K562 (cell line): Measurements from ENCODE around the gene TMEM30A. TPM values are rescaled to one million over a fixed set of nuclear protein-coding genes. Genes with fewer than 3 reads are reported as not detected.

Source experiments
- ATAC-seq: fragments of 200-7000 bp; cut with Tn5 transposase; 3 replicates; pipeline ENCODE4 v1.9.1; 2020; ENCODE audit warnings: moderate library complexity
- BruUV-seq: library from RNA; stranded (reverse); fragments of 400-500 nt; replicated peaks from 2 replicates; lab custom pipeline; 2021; lab: Mats Ljungman, UMichigan
- CTCF ChIA-PET: fragments of 300-600 bp; formaldehyde crosslinking; extraction: SDS; loops from one replicate; lab custom pipeline; 2021; ENCODE audit warnings: low intra/inter-chr PET ratio; lab: Yijun Ruan, JAX
- POLR2A ChIA-PET: fragments of 300-600, 350-650 bp; sonication (Branson Sonifier 250); formaldehyde crosslinking; extraction: SDS; loops from one replicate; lab custom pipeline; 2021; ENCODE audit warnings: antibody characterized with exemption, inconsistent platforms; lab: Yijun Ruan, JAX
- DNase-seq, 4 experiments: peaks; one replicate each; pipeline versions ENCODE4 v3.0.0 to v3.0.0-alpha.2; 2011 to 2018; ENCODE audit warnings: low spot score in 3 of 4, mixed read lengths in 3 of 4; ENCODE audit errors: extremely low read depth in 1 of 4
- FAIRE-seq: peaks from 2 replicates; lab custom pipeline; 2011; peaks lifted over from hg19 to GRCh38; lab: Jason Lieb, UNC
- H2AFZ ChIP-seq: 2 replicates; pipeline ENCODE4 v1.6.0; 2011; ENCODE audit warnings: low read depth, low read length, control low read depth, inconsistent platforms
- H3K27ac ChIP-seq: fragments of 200-600 bp; 3 replicates; pipeline ENCODE4 v1.8.0; 2011; ENCODE audit warnings: low read depth, mild to moderate bottlenecking, control low read depth, inconsistent platforms, low read length, moderate library complexity, mixed read lengths; ENCODE audit errors: extremely low read depth
- H3K27me3 ChIP-seq, 2 experiments: fragments of 300-600 bp in 1 of 2; 2 replicates in 1 of 2; 3 replicates in 1 of 2; pipeline versions ENCODE4 v1.6.0 to v1.8.0; 2011; ENCODE audit warnings: inconsistent platforms in 2 of 2, low read length in 2 of 2, mild to moderate bottlenecking in 1 of 2, mixed read lengths in 1 of 2, moderate library complexity in 1 of 2; ENCODE audit not compliant: control insufficient read depth in 2 of 2, insufficient read depth in 2 of 2
- H3K36me3 ChIP-seq: fragments of 300-600 bp; 3 replicates; pipeline ENCODE4 v1.8.0; 2011; ENCODE audit warnings: mild to moderate bottlenecking, low read length, inconsistent platforms; ENCODE audit not compliant: control insufficient read depth, insufficient read depth
- H3K4me1 ChIP-seq, 2 experiments: fragments of 200-600 bp in 1 of 2; replicated peaks in 1 of 2; 2 replicates in 1 of 2; 3 replicates in 1 of 2; pipeline versions ENCODE4 v1.5.1 to v1.8.0; 2011; ENCODE audit warnings: inconsistent platforms in 2 of 2, low read length in 2 of 2, mild to moderate bottlenecking in 1 of 2, mixed read lengths in 1 of 2, moderate library complexity in 1 of 2; ENCODE audit not compliant: control insufficient read depth in 2 of 2, insufficient read depth in 2 of 2
- H3K4me2 ChIP-seq: 2 replicates; pipeline ENCODE4 v1.6.1; 2011; ENCODE audit warnings: low read length, control low read depth, inconsistent platforms, mixed read lengths; ENCODE audit not compliant: insufficient read depth
- H3K4me3 ChIP-seq: fragments of 200-600 bp; sonication (generic), shearing (Covaris generic); 2 replicates; pipeline ENCODE4 v1.5.1; 2016; ENCODE audit warnings: control low read depth, inconsistent platforms
- H3K79me2 ChIP-seq: fragments of 200-600 bp; 3 replicates; pipeline ENCODE4 v1.8.0; 2011; ENCODE audit warnings: low read length, inconsistent platforms; ENCODE audit not compliant: control insufficient read depth, insufficient read depth
- H3K9ac ChIP-seq, 2 experiments: 2 replicates each; pipeline versions ENCODE4 v1.6.0 to v1.6.1; 2011; ENCODE audit warnings: low read depth in 2 of 2, low read length in 2 of 2, control low read depth in 1 of 2, inconsistent platforms in 1 of 2, mild to moderate bottlenecking in 1 of 2, mixed read lengths in 1 of 2; ENCODE audit not compliant: insufficient read depth in 1 of 2
- H3K9me1 ChIP-seq: one replicate; pipeline ENCODE4 v1.6.0; 2011; ENCODE audit warnings: inconsistent platforms, mild to moderate bottlenecking, low read length, moderate library complexity; ENCODE audit not compliant: control insufficient read depth, insufficient read depth
- H3K9me3 ChIP-seq: replicated peaks from 2 replicates; pipeline ENCODE4 v1.5.1; 2011; ENCODE audit warnings: low read depth, low read length, inconsistent platforms; ENCODE audit not compliant: control insufficient read depth, insufficient read depth
- H4K20me1 ChIP-seq: replicated peaks from 2 replicates; pipeline ENCODE4 v1.6.1; 2011; ENCODE audit warnings: low read length, inconsistent platforms, mixed read lengths; ENCODE audit not compliant: control insufficient read depth, insufficient read depth
- ARID3B ChIP-seq: fragments of 250-450 bp; sonication (Bioruptor Pico); IDR thresholded peaks from 2 replicates; pipeline ENCODE4 v1.4.0; 2020; ENCODE audit warnings: borderline replicate concordance
- SRSF3 ChIP-seq: fragments of 200-400 bp; formaldehyde crosslinking; IDR thresholded peaks from 2 replicates; pipeline ENCODE4 v1.6.1; 2016; ENCODE audit warnings: mild to moderate bottlenecking, low read length, moderate library complexity; ENCODE audit not compliant: insufficient read depth
- ZBTB7A ChIP-seq: IDR thresholded peaks from 2 replicates; pipeline ENCODE4 v1.6.1; 2011; ENCODE audit warnings: low read depth, mild to moderate bottlenecking, low read length, moderate library complexity, borderline replicate concordance; ENCODE audit not compliant: control insufficient read depth
- ZNF274 ChIP-seq: IDR thresholded peaks from 2 replicates; pipeline ENCODE4 v1.6.1; 2011; ENCODE audit warnings: low read depth, mild to moderate bottlenecking, low read length, moderate library complexity, borderline replicate concordance
- ZNF586 ChIP-seq: fragments of 450-650 bp; formaldehyde crosslinking; conservative IDR thresholded peaks from 2 replicates; pipeline ENCODE4 v1.4.0; 2020; ENCODE audit warnings: mild to moderate bottlenecking, moderate library complexity
- WGBS: fragments of 100-300 bp; shearing (Covaris generic); methylation state at CpG from one replicate; pipeline ENCODE4 v1.1.6; 2016; ENCODE audit warnings: low coverage, mixed read lengths; ENCODE audit not compliant: insufficient coverage; ENCODE audit errors: missing lambda C conversion rate; 5-methylcytosine and 5-hydroxymethylcytosine counted together
- in situ Hi-C: fragments of 300-500 bp; cut with MboI; formaldehyde crosslinking; loops from 4 replicates; pipeline ENCODE4 v1.15.0; 2018; ENCODE audit warnings: inconsistent platforms, mixed read lengths
- intact Hi-C: fragments of 100-400 bp; cut with micrococcal nuclease; formaldehyde crosslinking; loops from 2 replicates; pipeline ENCODE4 v1.14.2; 2022
- polyA plus RNA-seq, 8 experiments: library from polyadenylated mRNA; depleted of rRNA in 4 of 8; stranded (reverse) in 5 of 8; unstranded in 3 of 8; fragments of >200 nt; fragmentation: Nextera tagmentation in 2 of 8; fragmentation: Illumina TruSeq in 1 of 8; extraction: Ambion mirVana in 2 of 8; extraction: Trizol in 1 of 8; gene quantifications; 2 replicates each; pipeline versions ENCODE4 v1.2.1 to v1.2.3, GENCODE V29; 2011 to 2014; ENCODE audit warnings: inconsistent platforms in 1 of 8, missing spikeins in 1 of 8
- total RNA-seq, 7 experiments: library from RNA; depleted of rRNA in 6 of 7; stranded (reverse); fragments of >200 nt in 6 of 7; fragmentation: Illumina TruSeq in 2 of 7; extraction: Trizol in 2 of 7; gene quantifications; 2 replicates each; pipeline versions ENCODE4 v1.2.1 to v1.2.3, GENCODE V29; 2011 to 2021; ENCODE audit warnings: low replicate concordance in 1 of 7

TMEM30A gene
- total and polyA plus RNA-seq, 9 of the 15 experiments (the other 6 are each of a cell fraction or from before 2014, with no cell fraction given): 6.5 to 31.2 (median 16.3) TPM

DNA sequence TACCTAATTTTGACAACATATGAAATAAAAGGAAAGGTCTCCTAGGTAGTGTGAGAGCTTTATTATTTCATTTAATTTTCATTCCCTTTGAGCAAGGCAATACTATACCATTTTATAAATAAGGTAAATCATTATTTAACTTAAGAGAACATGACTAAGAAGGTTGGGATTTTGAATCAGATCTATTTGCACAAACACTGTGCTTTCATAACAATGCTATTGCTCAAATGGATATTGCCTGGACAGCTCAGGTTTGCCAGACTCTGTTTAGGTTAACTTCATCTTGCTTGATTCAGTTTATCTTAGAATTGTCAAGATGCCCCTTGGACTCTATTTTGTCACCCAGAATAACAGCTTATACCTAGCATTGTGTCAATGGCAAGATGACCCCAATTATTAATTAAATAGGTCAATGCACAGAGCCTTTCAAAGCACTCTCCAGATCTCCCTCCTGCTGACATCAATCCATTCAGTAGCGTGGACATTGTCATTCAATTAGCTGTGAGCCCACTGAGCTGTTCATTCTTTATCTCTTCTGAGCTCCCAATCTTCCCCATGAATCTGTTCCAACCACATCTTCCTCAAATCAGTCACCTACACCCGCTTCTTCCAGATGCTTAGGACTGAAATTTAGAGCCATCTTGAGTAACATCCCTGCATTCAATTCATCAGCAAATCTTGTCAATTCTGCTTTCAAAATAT is 42.1 kb upstream of the TMEM30A start:
- TF ChIP-seq ZNF586 (CRISPR knock-in tag) (no peak), ZNF274 (no peak), ARID3B (CRISPR knock-in tag) (no peak), SRSF3 (no peak), ZBTB7A (no peak)
- Histone ChIP-seq H3K27me3 (peaks cover 0 to 2% of the 10 kb centered on the region in 2 experiments; a peak in 3 of 5 replicates), H3K4me2 (no peak overlapping the region), H4K20me1 (no peaks in the 10 kb centered on the region), H3K9me3 (no peaks in the 10 kb centered on the region), H3K9ac (no peak overlapping the region), H2AFZ (no peak overlapping the region), H3K4me3 (no peak overlapping the region), H3K79me2 (no peaks in the 10 kb centered on the region), H3K9me1 (no peaks in the 10 kb centered on the region), H3K27ac (no peak overlapping the region), H3K4me1 (no peaks in the 10 kb centered on the region), H3K36me3 (no peaks in the 10 kb centered on the region)
- WGBS: 0% methylated on average over 2 of the region's 2 CpGs
- intact Hi-C loops: no loop called here
- in situ Hi-C loops: no loop called here
- ATAC-seq: no peak
- ChIA-PET CTCF (no interaction called here), POLR2A (interaction anchor here (0.7 to 1.2 kb wide), 2 partner anchors 13 to 184 kb away, joined by 3 to 4 read pairs; no protein-coding TSS in a partner anchor)
- no peak for FAIRE-seq
- DNase-seq: no peak
- no TSS peak for BruUV-seq
